Measurements from ENCODE around the gene NDUFA12. TPM values are rescaled to one million over a fixed set of nuclear protein-coding genes. Genes with fewer than 3 reads are reported as not detected.

NDUFA12 gene
- total RNA-seq, 1 experiment from 2014 or later, result 130 TPM

GRCh38 chr12:94971923-94972322 lies 31.6 kb downstream of the NDUFA12 start:
- CTCF ChIA-PET, result no interaction called here

GRCh38 chr12:94970560-94970959 lies 32.9 kb downstream of the NDUFA12 start:
- intact Hi-C loops (cut with micrococcal nuclease), result no loop called here
- no peaks in the 10 kb centered on the region for H3K27me3 ChIP-seq (ENCODE audit: low read length)
- no peaks in the 10 kb centered on the region for H3K9me2 ChIP-seq (replicated peaks; ENCODE audit: low read length)
- no peaks in the 10 kb centered on the region for H3K4me1 ChIP-seq (ENCODE audit: insufficient read depth, low read length)
- no peak for ATAC-seq
- H3K27ac ChIP-seq (ENCODE audit: low read length), result no peak overlapping the region
- no peaks in the 10 kb centered on the region for H3K9me3 ChIP-seq (ENCODE audit: low read length)
- no peaks in the 10 kb centered on the region for H4K20me1 ChIP-seq (ENCODE audit: low read length)
- DNase-seq, result no peak
- no peak overlapping the region for H3K9ac ChIP-seq (ENCODE audit: low read length)
- ChIA-PET POLR2A (ENCODE audit: unreplicated experiment) (no interaction called here), CTCF (no interaction called here)
- no peak overlapping the region for H2AFZ ChIP-seq (ENCODE audit: low read length)
- TF ChIP-seq EZH2 (IDR thresholded peaks at IDR 0.05; ENCODE audit: low read length, unreplicated experiment) (no peak), EZH2phosphoT487 (IDR thresholded peaks at IDR 0.05; ENCODE audit: borderline replicate concordance, low read length) (no peak), CTCF (conservative IDR thresholded peaks at IDR 0.05; ENCODE audit: low read depth, low read length) (no peak)
- H3K36me3 ChIP-seq (ENCODE audit: low read depth, low read length), result peaks cover 9% of the 10 kb centered on the region; the same call in 1 of the 2 replicates
- BruUV-seq (replicated peaks), result no TSS peak
- H3F3A ChIP-seq (ENCODE audit: low read length, unreplicated experiment), result no peaks in the 10 kb centered on the region
- no peak overlapping the region for H3K4me2 ChIP-seq (ENCODE audit: low read length)
- no peaks in the 10 kb centered on the region for H3K79me2 ChIP-seq (ENCODE audit: low read length)
- no peak overlapping the region for H3K4me3 ChIP-seq (ENCODE audit: low read length)

More at GRCh38 chr12:94971923-94972322, 31.6 kb downstream of the NDUFA12 start:
- TF ChIP-seq EZH2 (IDR thresholded peaks at IDR 0.05; ENCODE audit: low read length, unreplicated experiment) (no peak), CTCF (conservative IDR thresholded peaks at IDR 0.05; ENCODE audit: low read depth, low read length) (no peak), EZH2phosphoT487 (IDR thresholded peaks at IDR 0.05; ENCODE audit: borderline replicate concordance, low read length) (no peak)
- intact Hi-C loops (cut with micrococcal nuclease), result no loop called here
- Histone ChIP-seq H3K27me3 (ENCODE audit: low read length) (no peaks in the 10 kb centered on the region), H3F3A (ENCODE audit: low read length, unreplicated experiment) (no peaks in the 10 kb centered on the region), H3K9ac (ENCODE audit: low read length) (no peak overlapping the region), H2AFZ (ENCODE audit: low read length) (no peak overlapping the region), H3K4me2 (ENCODE audit: low read length) (no peak overlapping the region), H4K20me1 (ENCODE audit: low read length) (no peaks in the 10 kb centered on the region), H3K9me3 (ENCODE audit: low read length) (no peaks in the 10 kb centered on the region), H3K36me3 (ENCODE audit: low read depth, low read length) (peaks cover 9% of the 10 kb centered on the region; the same call in 1 of the 2 replicates), H3K79me2 (ENCODE audit: low read length) (no peaks in the 10 kb centered on the region), H3K27ac (ENCODE audit: low read length) (no peak overlapping the region), H3K9me2 (replicated peaks; ENCODE audit: low read length) (no peaks in the 10 kb centered on the region), H3K4me1 (ENCODE audit: insufficient read depth, low read length) (no peaks in the 10 kb centered on the region), H3K4me3 (ENCODE audit: low read length) (no peak overlapping the region)
- ATAC-seq (no peak), DNase-seq (no peak)
- no TSS peak for BruUV-seq (replicated peaks)
- POLR2A ChIA-PET (ENCODE audit: unreplicated experiment), result no interaction called here

- TF ChIP-seq EZH2phosphoT487 (IDR thresholded peaks at IDR 0.05; ENCODE audit: borderline replicate concordance, low read length), result no peak
- no peak for ATAC-seq
- Histone ChIP-seq H3K36me3 (ENCODE audit: low read depth, low read length) (peaks cover 9% of the 10 kb centered on the region; the same call in 1 of the 2 replicates), H3K27me3 (ENCODE audit: low read length) (no peaks in the 10 kb centered on the region), H3K4me3 (ENCODE audit: low read length) (no peak overlapping the region), H3K79me2 (ENCODE audit: low read length) (no peaks in the 10 kb centered on the region), H3F3A (ENCODE audit: low read length, unreplicated experiment) (no peaks in the 10 kb centered on the region), H3K9ac (ENCODE audit: low read length) (no peak overlapping the region), H3K9me2 (replicated peaks; ENCODE audit: low read length) (no peaks in the 10 kb centered on the region), H3K4me2 (ENCODE audit: low read length) (no peak overlapping the region), H2AFZ (ENCODE audit: low read length) (no peak overlapping the region), H3K9me3 (ENCODE audit: low read length) (no peaks in the 10 kb centered on the region), H3K27ac (ENCODE audit: low read length) (no peak overlapping the region), H3K4me1 (ENCODE audit: insufficient read depth, low read length) (no peaks in the 10 kb centered on the region), H4K20me1 (ENCODE audit: low read length) (no peaks in the 10 kb centered on the region)
- CTCF ChIA-PET, result no interaction called here
- POLR2A ChIA-PET (ENCODE audit: unreplicated experiment), result no interaction called here
- DNase-seq, result no peak
- BruUV-seq (replicated peaks), result no TSS peak
- intact Hi-C loops (cut with micrococcal nuclease), result no loop called here
Observed at GRCh38 chr12:94969424-94969823, 34.1 kb downstream of the NDUFA12 start.

Measured in PC-3 (cell line).